SK-N-SH treated with all-trans-retinoic acid at 6 μM for 48 hours (cell line): ENCODE measurements around the gene FBXL16.
A peak's percentile ranks its signal among the peaks of the same experiment; 100 is the strongest.

Source experiments
- ATAC-seq: fragments of 200-7000 bp; cut with Tn5 transposase; 3 replicates; pipeline ENCODE4 v1.9.1; 2020; ENCODE audit warnings: mild to moderate bottlenecking, moderate library complexity
- ARNTL ChIP-seq: fragments of 450-650 bp; formaldehyde crosslinking; IDR thresholded peaks from 2 replicates; pipeline ENCODE4 v1.5.0; 2020; ENCODE audit warnings: low read depth, mild to moderate bottlenecking, moderate library complexity, borderline replicate concordance
- BACH2 ChIP-seq: fragments of 250-450 bp; sonication (Bioruptor Pico); IDR thresholded peaks from 2 replicates; pipeline ENCODE4 v1.9.0; 2021; ENCODE audit warnings: mild to moderate bottlenecking, borderline replicate concordance
- CSDC2 ChIP-seq: fragments of 250-450 bp; sonication (Bioruptor Pico); IDR thresholded peaks from 2 replicates; pipeline ENCODE4 v1.5.0; 2020; ENCODE audit warnings: mild to moderate bottlenecking, moderate library complexity
- CSRNP3 ChIP-seq: fragments of 250-450 bp; sonication (Bioruptor Pico); IDR thresholded peaks from 2 replicates; pipeline ENCODE4 v1.5.1; 2021; ENCODE audit warnings: mild to moderate bottlenecking, moderate library complexity
- ESRRG ChIP-seq: fragments of 250-450 bp; sonication (Bioruptor Pico); IDR thresholded peaks from 2 replicates; pipeline ENCODE4 v1.6.1; 2021; ENCODE audit warnings: mild to moderate bottlenecking
- OSR1 ChIP-seq: fragments of 250-450 bp; sonication (Bioruptor Pico); IDR thresholded peaks from 2 replicates; pipeline ENCODE4 v1.8.0; 2022; ENCODE audit warnings: moderate library complexity, mild to moderate bottlenecking, inconsistent platforms
- PPARA ChIP-seq: fragments of 250-450 bp; sonication (Bioruptor Pico); IDR thresholded peaks from 2 replicates; pipeline ENCODE4 v1.5.0; 2020; ENCODE audit warnings: mild to moderate bottlenecking, borderline replicate concordance
- RARB ChIP-seq: fragments of 250-450 bp; sonication (Bioruptor Pico); IDR thresholded peaks from 2 replicates; pipeline ENCODE4 v1.8.0; 2021; ENCODE audit warnings: mild to moderate bottlenecking, moderate library complexity
- TCF4 ChIP-seq: fragments of 250-450 bp; sonication (Bioruptor Pico); IDR thresholded peaks from 2 replicates; pipeline ENCODE4 v1.8.0; 2021; ENCODE audit warnings: mild to moderate bottlenecking, moderate library complexity, borderline replicate concordance
- TOX ChIP-seq: fragments of 250-450 bp; sonication (Bioruptor Pico); IDR thresholded peaks from 2 replicates; pipeline ENCODE4 v1.8.0; 2021; ENCODE audit warnings: mild to moderate bottlenecking, moderate library complexity, borderline replicate concordance
- ZC3H10 ChIP-seq: fragments of 250-450 bp; sonication (Bioruptor Pico); IDR thresholded peaks from 2 replicates; pipeline ENCODE4 v1.5.1; 2021; ENCODE audit warnings: mild to moderate bottlenecking, moderate library complexity
- ZFP3 ChIP-seq: fragments of 250-450 bp; sonication (Bioruptor Pico); IDR thresholded peaks from 2 replicates; pipeline ENCODE4 v1.5.0; 2020; ENCODE audit warnings: mild to moderate bottlenecking, moderate library complexity
- ZFP30 ChIP-seq: fragments of 450-650 bp; formaldehyde crosslinking; IDR thresholded peaks from 2 replicates; pipeline ENCODE4 v1.5.0; 2022; ENCODE audit warnings: mild to moderate bottlenecking, moderate library complexity
- ZNF565 ChIP-seq: fragments of 450-650 bp; formaldehyde crosslinking; conservative IDR thresholded peaks from 2 replicates; pipeline ENCODE4 v1.5.0; 2020; ENCODE audit warnings: low read depth, mild to moderate bottlenecking, moderate library complexity
- ZNF70 ChIP-seq: fragments of 450-650 bp; formaldehyde crosslinking; IDR thresholded peaks from 2 replicates; pipeline ENCODE4 v1.5.0; 2020; ENCODE audit warnings: mild to moderate bottlenecking, moderate library complexity
- ZNF8 ChIP-seq: fragments of 450-650 bp; formaldehyde crosslinking; IDR thresholded peaks from 2 replicates; pipeline ENCODE4 v1.5.0; 2020; ENCODE audit warnings: mild to moderate bottlenecking, moderate library complexity
- TF ChIP-seq, protein P1 (sequence below): fragments of 250-450 bp; sonication (Bioruptor Pico); IDR thresholded peaks from 2 replicates; pipeline ENCODE4 v1.8.0; 2020; ENCODE audit warnings: mild to moderate bottlenecking, moderate library complexity, borderline replicate concordance
- TF ChIP-seq, protein P2 (sequence below): fragments of 250-450 bp; sonication (Bioruptor Pico); IDR thresholded peaks from 2 replicates; pipeline ENCODE4 v1.8.0; 2021; ENCODE audit warnings: low read depth, mild to moderate bottlenecking, moderate library complexity, borderline replicate concordance

The FBXL16 gene

GRCh38 chr16:740764-741505 lies 35.3 kb upstream of the FBXL16 start, which contains the start of gene CIAO3 (continued):
- no peak for TF ChIP-seq ZNF565 (CRISPR knock-in tag)
- no peak for TF ChIP-seq ARNTL (CRISPR knock-in tag)
- TF ChIP-seq ZFP3 (CRISPR knock-in tag): no peak

- peak; percentile 49 for ATAC-seq
- TF ChIP-seq, protein P1, sequence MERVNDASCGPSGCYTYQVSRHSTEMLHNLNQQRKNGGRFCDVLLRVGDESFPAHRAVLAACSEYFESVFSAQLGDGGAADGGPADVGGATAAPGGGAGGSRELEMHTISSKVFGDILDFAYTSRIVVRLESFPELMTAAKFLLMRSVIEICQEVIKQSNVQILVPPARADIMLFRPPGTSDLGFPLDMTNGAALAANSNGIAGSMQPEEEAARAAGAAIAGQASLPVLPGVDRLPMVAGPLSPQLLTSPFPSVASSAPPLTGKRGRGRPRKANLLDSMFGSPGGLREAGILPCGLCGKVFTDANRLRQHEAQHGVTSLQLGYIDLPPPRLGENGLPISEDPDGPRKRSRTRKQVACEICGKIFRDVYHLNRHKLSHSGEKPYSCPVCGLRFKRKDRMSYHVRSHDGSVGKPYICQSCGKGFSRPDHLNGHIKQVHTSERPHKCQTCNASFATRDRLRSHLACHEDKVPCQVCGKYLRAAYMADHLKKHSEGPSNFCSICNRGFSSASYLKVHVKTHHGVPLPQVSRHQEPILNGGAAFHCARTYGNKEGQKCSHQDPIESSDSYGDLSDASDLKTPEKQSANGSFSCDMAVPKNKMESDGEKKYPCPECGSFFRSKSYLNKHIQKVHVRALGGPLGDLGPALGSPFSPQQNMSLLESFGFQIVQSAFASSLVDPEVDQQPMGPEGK: no peak
Observed at GRCh38 chr16:740459-740763, 34.8 kb upstream of the FBXL16 start.

GRCh38 chr16:739560-740458 lies 34.2 kb upstream of the FBXL16 start:
- TF ChIP-seq OSR1 (CRISPR knock-in tag) (no peak), ZNF70 (CRISPR knock-in tag) (no peak), ZNF8 (CRISPR knock-in tag) (no peak), ZC3H10 (CRISPR knock-in tag) (no peak), ARNTL (CRISPR knock-in tag) (no peak), CSDC2 (CRISPR knock-in tag) (no peak), TOX (no peak), ESRRG (CRISPR knock-in tag) (no peak), CSRNP3 (no peak), ZFP3 (CRISPR knock-in tag) (no peak)
- TF ChIP-seq, protein P1: no peak

DNA sequence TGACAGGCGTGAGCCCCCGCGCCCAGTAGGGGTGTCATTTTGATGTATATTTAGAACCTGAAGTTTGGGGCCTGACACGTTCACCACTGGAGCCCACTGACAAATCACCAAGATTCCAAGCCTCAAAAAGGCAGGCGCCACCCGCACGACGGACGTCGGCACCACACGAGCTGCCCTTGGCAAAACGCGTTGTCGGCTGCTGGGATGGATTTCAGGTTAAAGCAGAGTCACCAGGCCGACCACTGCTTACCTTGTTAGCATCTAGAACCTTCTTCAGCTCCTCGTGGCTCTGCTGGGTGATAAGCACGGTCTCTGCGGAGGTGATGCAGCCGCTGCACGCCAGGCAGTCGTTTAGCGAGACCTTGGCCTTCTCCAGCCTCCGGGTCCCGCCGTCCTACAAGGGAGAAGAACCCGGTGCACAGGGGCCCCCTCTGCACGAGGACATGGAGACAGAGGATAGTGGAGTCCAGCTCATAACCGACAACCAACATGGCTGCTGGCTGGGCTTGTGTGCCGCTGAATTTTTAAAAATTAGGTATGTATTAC lies 31.4 kb upstream of the FBXL16 start:
- no peak for ATAC-seq
- no peak for TF ChIP-seq BACH2
- TF ChIP-seq CSDC2 (CRISPR knock-in tag): no peak
- no peak for TF ChIP-seq ZNF565 (CRISPR knock-in tag)

More at GRCh38 chr16:739560-740458, 34.2 kb upstream of the FBXL16 start:
- peak; percentile 53 for ATAC-seq

- no peak for ATAC-seq
- no peak for TF ChIP-seq OSR1 (CRISPR knock-in tag)
- no peak for TF ChIP-seq ZFP30 (CRISPR knock-in tag)
- TF ChIP-seq CSDC2 (CRISPR knock-in tag): no peak
- TF ChIP-seq BACH2: no peak
- no peak for TF ChIP-seq TCF4
- no peak for TF ChIP-seq TOX
- no peak for TF ChIP-seq RARB (CRISPR knock-in tag)
- no peak for TF ChIP-seq PPARA (CRISPR knock-in tag)
- TF ChIP-seq ARNTL (CRISPR knock-in tag): no peak
- TF ChIP-seq, protein P2, sequence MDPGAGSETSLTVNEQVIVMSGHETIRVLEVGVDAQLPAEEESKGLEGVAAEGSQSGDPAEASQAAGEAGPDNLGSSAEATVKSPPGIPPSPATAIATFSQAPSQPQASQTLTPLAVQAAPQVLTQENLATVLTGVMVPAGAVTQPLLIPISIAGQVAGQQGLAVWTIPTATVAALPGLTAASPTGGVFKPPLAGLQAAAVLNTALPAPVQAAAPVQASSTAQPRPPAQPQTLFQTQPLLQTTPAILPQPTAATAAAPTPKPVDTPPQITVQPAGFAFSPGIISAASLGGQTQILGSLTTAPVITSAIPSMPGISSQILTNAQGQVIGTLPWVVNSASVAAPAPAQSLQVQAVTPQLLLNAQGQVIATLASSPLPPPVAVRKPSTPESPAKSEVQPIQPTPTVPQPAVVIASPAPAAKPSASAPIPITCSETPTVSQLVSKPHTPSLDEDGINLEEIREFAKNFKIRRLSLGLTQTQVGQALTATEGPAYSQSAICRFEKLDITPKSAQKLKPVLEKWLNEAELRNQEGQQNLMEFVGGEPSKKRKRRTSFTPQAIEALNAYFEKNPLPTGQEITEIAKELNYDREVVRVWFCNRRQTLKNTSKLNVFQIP (CRISPR knock-in tag): no peak
- TF ChIP-seq ESRRG (CRISPR knock-in tag): no peak
- no peak for TF ChIP-seq ZNF8 (CRISPR knock-in tag)
Observed at GRCh38 chr16:735982-736453, 30.4 kb upstream of the FBXL16 start.
